ENCODE data around the gene COL18A1.

DNA sequence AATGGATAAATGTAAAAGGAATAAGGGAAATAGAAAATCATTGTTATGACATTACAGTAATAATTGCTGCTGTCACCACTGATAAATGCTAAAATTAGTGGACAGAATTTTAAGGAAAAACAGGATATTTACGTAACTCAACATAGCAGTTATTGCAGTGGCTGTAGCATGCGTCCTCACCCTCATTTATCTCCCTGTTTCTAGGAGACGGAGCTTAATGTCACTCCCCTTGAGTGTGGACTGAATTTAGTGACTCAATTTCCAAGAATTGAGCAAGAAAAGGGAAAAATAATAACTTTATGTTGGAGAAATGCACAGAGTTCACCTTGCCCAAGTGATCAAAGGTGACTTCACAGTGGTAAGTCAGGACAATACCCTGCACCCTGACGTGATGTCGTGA lies 33.3 kb upstream of the COL18A1 start:
- TF ChIP-seq CTBP1 (IDR thresholded peaks at IDR 0.05; ENCODE audit: borderline replicate concordance) (no peak), BHLHE40 (IDR thresholded peaks at IDR 0.05; ENCODE audit: borderline replicate concordance) (no peak), FOXK2 (IDR thresholded peaks at IDR 0.05) (no peak), FOXM1 (IDR thresholded peaks at IDR 0.05; ENCODE audit: borderline replicate concordance) (no peak), FOXA1 (IDR thresholded peaks at IDR 0.05) (no peak), L3MBTL2 (conservative IDR thresholded peaks at IDR 0.05) (no peak)

Data from HEK293T (cell line).